ENCODE results near the gene KNSTRN. TPM values are rescaled to one million over a fixed set of nuclear protein-coding genes. Genes with fewer than 3 reads are reported as not detected.

The KNSTRN gene
- total and polyA plus RNA-seq, 2 experiments from 2014 or later, result 67.9 to 80.4 TPM

DNA sequence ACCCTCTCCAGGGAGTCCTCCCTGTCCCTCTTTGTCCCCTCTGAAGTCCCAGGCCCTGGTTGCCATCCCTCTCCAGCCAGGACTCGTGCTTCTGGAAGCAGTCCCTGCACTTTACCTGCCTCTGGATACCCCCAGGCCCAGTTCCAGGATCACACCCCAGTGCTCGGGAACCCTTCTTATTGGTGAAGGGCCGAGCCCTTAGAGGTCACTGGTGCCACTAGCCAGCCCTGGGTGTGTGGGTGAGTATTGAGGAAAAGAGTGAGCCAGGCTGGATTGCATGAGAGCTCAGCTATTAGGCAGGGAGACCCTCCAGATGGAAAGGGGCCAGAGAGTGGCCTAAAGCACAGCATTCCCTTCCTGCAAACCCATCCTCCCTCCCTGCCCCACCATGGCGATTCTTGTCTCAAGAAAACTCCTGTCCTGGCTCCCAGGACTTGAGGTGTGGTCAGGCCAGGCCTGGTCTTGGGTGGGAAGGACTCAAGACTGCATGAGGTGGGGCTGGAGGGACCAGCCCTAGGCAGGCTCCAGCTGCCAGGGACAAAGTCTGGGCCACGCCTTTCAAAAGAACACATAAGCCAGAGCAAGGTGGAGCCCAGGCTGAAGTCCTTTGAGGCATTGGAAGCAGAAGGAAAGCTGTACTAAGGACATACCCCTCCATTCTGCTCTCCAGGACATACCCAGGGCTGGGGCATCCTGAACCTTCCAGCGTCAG, 36.5 kb upstream of the KNSTRN start (continued):
- TF ChIP-seq EZH2 (IDR thresholded peaks at IDR 0.05; ENCODE audit: low read depth, unreplicated experiment) (no peak), POLR2AphosphoS5 (IDR thresholded peaks at IDR 0.05; ENCODE audit: low read depth) (no peak), STAT1 (IDR thresholded peaks at IDR 0.05; ENCODE audit: unreplicated experiment) (no peak)
- TF ChIP-seq, protein P1, sequence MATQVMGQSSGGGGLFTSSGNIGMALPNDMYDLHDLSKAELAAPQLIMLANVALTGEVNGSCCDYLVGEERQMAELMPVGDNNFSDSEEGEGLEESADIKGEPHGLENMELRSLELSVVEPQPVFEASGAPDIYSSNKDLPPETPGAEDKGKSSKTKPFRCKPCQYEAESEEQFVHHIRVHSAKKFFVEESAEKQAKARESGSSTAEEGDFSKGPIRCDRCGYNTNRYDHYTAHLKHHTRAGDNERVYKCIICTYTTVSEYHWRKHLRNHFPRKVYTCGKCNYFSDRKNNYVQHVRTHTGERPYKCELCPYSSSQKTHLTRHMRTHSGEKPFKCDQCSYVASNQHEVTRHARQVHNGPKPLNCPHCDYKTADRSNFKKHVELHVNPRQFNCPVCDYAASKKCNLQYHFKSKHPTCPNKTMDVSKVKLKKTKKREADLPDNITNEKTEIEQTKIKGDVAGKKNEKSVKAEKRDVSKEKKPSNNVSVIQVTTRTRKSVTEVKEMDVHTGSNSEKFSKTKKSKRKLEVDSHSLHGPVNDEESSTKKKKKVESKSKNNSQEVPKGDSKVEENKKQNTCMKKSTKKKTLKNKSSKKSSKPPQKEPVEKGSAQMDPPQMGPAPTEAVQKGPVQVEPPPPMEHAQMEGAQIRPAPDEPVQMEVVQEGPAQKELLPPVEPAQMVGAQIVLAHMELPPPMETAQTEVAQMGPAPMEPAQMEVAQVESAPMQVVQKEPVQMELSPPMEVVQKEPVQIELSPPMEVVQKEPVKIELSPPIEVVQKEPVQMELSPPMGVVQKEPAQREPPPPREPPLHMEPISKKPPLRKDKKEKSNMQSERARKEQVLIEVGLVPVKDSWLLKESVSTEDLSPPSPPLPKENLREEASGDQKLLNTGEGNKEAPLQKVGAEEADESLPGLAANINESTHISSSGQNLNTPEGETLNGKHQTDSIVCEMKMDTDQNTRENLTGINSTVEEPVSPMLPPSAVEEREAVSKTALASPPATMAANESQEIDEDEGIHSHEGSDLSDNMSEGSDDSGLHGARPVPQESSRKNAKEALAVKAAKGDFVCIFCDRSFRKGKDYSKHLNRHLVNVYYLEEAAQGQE (IDR thresholded peaks at IDR 0.05; ENCODE audit: unreplicated experiment), result no peak

- Histone ChIP-seq H3K4me1 (ENCODE audit: insufficient read depth) (no peaks in the 10 kb centered on the region), H3K36me3 (ENCODE audit: insufficient read depth) (no peaks in the 10 kb centered on the region), H4K20me1 (replicated peaks; ENCODE audit: insufficient read depth) (no peaks in the 10 kb centered on the region), H3F3A (replicated peaks; ENCODE audit: low read depth) (no peaks in the 10 kb centered on the region), H3K4me2 (no peak overlapping the region), H2AFZ (no peak overlapping the region), H3K27me3 (ENCODE audit: insufficient read depth) (no peaks in the 10 kb centered on the region), H3K4me3 (no peak overlapping the region), H3K9me2 (ENCODE audit: insufficient read depth) (no peaks in the 10 kb centered on the region), H3K27ac (ENCODE audit: low read depth) (no peak overlapping the region), H3K79me2 (replicated peaks; ENCODE audit: insufficient read depth) (no peaks in the 10 kb centered on the region)
- Mint-ChIP-seq H3K9me3 (no peaks in the 10 kb centered on the region), H3K36me3 (ENCODE audit: low read depth) (no peaks in the 10 kb centered on the region), H3K27me3 (ENCODE audit: insufficient read depth, low read depth, poor library complexity) (peaks cover 12% of the 10 kb centered on the region), H3K4me1 (peaks cover 21% of the 10 kb centered on the region), H3K4me3 (no peak overlapping the region), H3K27ac (0 out of 2 replicates have a peak overlapping the region, but pooled peaks have one; percentile 27)
- DNase-seq (ENCODE audit: low spot score), result no peak
- TF ChIP-seq, protein P2, sequence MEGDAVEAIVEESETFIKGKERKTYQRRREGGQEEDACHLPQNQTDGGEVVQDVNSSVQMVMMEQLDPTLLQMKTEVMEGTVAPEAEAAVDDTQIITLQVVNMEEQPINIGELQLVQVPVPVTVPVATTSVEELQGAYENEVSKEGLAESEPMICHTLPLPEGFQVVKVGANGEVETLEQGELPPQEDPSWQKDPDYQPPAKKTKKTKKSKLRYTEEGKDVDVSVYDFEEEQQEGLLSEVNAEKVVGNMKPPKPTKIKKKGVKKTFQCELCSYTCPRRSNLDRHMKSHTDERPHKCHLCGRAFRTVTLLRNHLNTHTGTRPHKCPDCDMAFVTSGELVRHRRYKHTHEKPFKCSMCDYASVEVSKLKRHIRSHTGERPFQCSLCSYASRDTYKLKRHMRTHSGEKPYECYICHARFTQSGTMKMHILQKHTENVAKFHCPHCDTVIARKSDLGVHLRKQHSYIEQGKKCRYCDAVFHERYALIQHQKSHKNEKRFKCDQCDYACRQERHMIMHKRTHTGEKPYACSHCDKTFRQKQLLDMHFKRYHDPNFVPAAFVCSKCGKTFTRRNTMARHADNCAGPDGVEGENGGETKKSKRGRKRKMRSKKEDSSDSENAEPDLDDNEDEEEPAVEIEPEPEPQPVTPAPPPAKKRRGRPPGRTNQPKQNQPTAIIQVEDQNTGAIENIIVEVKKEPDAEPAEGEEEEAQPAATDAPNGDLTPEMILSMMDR (conservative IDR thresholded peaks at IDR 0.05; ENCODE audit: low read depth in 2 of 2), result no peak
- TF ChIP-seq, protein P3, sequence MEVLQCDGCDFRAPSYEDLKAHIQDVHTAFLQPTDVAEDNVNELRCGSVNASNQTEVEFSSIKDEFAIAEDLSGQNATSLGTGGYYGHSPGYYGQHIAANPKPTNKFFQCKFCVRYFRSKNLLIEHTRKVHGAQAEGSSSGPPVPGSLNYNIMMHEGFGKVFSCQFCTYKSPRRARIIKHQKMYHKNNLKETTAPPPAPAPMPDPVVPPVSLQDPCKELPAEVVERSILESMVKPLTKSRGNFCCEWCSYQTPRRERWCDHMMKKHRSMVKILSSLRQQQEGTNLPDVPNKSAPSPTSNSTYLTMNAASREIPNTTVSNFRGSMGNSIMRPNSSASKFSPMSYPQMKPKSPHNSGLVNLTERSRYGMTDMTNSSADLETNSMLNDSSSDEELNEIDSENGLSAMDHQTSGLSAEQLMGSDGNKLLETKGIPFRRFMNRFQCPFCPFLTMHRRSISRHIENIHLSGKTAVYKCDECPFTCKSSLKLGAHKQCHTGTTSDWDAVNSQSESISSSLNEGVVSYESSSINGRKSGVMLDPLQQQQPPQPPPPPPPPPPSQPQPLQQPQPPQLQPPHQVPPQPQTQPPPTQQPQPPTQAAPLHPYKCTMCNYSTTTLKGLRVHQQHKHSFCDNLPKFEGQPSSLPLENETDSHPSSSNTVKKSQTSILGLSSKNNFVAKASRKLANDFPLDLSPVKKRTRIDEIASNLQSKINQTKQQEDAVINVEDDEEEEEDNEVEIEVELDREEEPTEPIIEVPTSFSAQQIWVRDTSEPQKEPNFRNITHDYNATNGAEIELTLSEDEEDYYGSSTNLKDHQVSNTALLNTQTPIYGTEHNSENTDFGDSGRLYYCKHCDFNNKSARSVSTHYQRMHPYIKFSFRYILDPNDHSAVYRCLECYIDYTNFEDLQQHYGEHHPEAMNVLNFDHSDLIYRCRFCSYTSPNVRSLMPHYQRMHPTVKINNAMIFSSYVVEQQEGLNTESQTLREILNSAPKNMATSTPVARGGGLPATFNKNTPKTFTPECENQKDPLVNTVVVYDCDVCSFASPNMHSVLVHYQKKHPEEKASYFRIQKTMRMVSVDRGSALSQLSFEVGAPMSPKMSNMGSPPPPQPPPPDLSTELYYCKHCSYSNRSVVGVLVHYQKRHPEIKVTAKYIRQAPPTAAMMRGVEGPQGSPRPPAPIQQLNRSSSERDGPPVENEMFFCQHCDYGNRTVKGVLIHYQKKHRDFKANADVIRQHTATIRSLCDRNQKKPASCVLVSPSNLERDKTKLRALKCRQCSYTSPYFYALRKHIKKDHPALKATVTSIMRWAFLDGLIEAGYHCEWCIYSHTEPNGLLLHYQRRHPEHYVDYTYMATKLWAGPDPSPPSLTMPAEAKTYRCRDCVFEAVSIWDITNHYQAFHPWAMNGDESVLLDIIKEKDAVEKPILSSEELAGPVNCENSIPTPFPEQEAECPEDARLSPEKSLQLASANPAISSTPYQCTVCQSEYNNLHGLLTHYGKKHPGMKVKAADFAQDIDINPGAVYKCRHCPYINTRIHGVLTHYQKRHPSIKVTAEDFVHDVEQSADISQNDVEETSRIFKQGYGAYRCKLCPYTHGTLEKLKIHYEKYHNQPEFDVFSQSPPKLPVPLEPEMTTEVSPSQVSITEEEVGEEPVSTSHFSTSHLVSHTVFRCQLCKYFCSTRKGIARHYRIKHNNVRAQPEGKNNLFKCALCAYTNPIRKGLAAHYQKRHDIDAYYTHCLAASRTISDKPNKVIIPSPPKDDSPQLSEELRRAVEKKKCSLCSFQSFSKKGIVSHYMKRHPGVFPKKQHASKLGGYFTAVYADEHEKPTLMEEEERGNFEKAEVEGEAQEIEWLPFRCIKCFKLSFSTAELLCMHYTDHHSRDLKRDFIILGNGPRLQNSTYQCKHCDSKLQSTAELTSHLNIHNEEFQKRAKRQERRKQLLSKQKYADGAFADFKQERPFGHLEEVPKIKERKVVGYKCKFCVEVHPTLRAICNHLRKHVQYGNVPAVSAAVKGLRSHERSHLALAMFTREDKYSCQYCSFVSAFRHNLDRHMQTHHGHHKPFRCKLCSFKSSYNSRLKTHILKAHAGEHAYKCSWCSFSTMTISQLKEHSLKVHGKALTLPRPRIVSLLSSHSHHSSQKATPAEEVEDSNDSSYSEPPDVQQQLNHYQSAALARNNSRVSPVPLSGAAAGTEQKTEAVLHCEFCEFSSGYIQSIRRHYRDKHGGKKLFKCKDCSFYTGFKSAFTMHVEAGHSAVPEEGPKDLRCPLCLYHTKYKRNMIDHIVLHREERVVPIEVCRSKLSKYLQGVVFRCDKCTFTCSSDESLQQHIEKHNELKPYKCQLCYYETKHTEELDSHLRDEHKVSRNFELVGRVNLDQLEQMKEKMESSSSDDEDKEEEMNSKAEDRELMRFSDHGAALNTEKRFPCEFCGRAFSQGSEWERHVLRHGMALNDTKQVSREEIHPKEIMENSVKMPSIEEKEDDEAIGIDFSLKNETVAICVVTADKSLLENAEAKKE (CRISPR knock-in tag; IDR thresholded peaks at IDR 0.05), result no peak
- TF ChIP-seq, protein P4, sequence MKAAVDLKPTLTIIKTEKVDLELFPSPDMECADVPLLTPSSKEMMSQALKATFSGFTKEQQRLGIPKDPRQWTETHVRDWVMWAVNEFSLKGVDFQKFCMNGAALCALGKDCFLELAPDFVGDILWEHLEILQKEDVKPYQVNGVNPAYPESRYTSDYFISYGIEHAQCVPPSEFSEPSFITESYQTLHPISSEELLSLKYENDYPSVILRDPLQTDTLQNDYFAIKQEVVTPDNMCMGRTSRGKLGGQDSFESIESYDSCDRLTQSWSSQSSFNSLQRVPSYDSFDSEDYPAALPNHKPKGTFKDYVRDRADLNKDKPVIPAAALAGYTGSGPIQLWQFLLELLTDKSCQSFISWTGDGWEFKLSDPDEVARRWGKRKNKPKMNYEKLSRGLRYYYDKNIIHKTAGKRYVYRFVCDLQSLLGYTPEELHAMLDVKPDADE (IDR thresholded peaks at IDR 0.05), result no peak
- ATAC-seq, result no peak
These were observed 35.7 kb upstream of the KNSTRN start for GRCh38 chr15:40346579-40347558.

Measured in GM23338 (cell line).